ENCODE data around the gene GREB1. TPM values are rescaled to one million over a fixed set of nuclear protein-coding genes. Genes with fewer than 3 reads are reported as not detected.

GREB1 gene
- total RNA-seq, 1 experiment from 2014 or later, result 0.62 TPM

DNA sequence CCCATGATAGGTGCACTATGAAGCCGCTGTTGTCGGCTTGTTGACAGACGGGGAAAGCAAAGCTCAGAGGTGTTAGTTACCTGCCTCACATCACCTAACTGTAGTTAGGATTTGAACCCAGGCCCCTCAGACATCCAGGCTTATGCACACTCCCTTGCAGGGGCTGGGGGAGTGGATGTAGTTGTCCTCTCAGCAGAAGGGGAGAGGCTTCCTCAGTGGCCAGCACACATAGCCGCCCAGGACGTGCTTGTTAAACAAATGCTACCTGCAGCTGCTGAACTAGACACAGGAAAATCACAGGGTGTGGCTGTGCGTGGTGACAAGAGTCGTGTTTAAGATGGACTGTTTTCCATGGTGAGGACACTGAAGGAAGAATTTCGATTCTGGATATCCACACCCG, 39.2 kb downstream of the GREB1 start:
- TF ChIP-seq EZH2 (IDR thresholded peaks at IDR 0.05; ENCODE audit: low read length, unreplicated experiment) (no peak), EZH2phosphoT487 (IDR thresholded peaks at IDR 0.05; ENCODE audit: borderline replicate concordance, low read length) (no peak)
- TF ChIP-seq, protein P1, sequence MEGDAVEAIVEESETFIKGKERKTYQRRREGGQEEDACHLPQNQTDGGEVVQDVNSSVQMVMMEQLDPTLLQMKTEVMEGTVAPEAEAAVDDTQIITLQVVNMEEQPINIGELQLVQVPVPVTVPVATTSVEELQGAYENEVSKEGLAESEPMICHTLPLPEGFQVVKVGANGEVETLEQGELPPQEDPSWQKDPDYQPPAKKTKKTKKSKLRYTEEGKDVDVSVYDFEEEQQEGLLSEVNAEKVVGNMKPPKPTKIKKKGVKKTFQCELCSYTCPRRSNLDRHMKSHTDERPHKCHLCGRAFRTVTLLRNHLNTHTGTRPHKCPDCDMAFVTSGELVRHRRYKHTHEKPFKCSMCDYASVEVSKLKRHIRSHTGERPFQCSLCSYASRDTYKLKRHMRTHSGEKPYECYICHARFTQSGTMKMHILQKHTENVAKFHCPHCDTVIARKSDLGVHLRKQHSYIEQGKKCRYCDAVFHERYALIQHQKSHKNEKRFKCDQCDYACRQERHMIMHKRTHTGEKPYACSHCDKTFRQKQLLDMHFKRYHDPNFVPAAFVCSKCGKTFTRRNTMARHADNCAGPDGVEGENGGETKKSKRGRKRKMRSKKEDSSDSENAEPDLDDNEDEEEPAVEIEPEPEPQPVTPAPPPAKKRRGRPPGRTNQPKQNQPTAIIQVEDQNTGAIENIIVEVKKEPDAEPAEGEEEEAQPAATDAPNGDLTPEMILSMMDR (conservative IDR thresholded peaks at IDR 0.05; ENCODE audit: low read depth, low read length), result no peak
- Histone ChIP-seq H3K9ac (ENCODE audit: low read length) (no peak overlapping the region), H3K4me3 (ENCODE audit: low read length) (no peak overlapping the region), H3K27ac (ENCODE audit: low read length) (no peak overlapping the region), H3K9me2 (replicated peaks; ENCODE audit: low read length) (no peaks in the 10 kb centered on the region), H3K4me1 (ENCODE audit: insufficient read depth, low read length) (no peaks in the 10 kb centered on the region), H3K27me3 (ENCODE audit: low read length) (peaks cover 17% of the 10 kb centered on the region), H4K20me1 (ENCODE audit: low read length) (no peaks in the 10 kb centered on the region), H2AFZ (ENCODE audit: low read length) (no peak overlapping the region), H3K4me2 (ENCODE audit: low read length) (no peak overlapping the region), H3K36me3 (ENCODE audit: low read depth, low read length) (no peaks in the 10 kb centered on the region), H3K79me2 (ENCODE audit: low read length) (no peaks in the 10 kb centered on the region), H3F3A (ENCODE audit: low read length, unreplicated experiment) (no peaks in the 10 kb centered on the region), H3K9me3 (ENCODE audit: low read length) (no peaks in the 10 kb centered on the region)
- POLR2A ChIA-PET (ENCODE audit: unreplicated experiment), result no interaction called here
- CTCF ChIA-PET, result no interaction called here
- intact Hi-C loops (cut with micrococcal nuclease), result no loop called here
- BruUV-seq (replicated peaks), result no TSS peak
- DNase-seq (no peak), ATAC-seq (no peak)

DNA sequence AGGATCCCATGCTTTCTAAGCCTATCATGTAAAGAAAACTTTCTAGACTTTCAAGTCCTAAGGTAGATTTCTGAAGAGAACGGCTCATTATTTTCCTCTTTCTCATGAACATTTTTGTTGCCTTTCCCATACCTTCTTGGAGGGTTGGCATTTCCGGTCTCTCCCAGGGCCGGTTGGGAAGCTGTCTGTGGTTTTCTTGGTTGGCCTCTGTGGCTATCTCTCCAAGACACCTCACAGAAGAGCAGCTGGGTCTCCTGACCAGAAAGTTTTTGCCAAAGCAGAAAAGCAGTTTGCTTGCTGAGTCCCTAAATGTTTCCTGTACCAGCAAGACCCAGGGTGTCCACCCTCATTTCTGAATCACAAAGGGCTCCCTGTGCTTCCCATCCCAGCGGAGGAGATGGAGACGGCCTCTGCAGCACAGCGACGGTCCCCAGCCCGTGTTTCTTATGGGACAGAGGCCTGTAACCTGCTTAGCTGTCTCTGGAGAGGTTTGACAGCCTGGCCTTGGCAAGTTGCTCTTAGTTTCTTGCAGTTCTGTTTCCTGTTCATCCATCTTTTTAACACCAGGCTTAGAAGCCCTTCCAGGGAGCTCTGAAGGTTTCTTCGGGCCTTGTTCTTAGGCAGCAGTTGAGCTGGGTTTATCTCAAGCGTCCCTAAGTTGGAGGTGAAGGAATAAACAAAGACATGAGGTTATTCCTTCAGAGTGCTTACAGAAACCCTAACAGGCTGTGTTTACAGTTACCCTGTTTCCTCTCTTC, 39.8 kb downstream of the GREB1 start:
- Histone ChIP-seq H3F3A (ENCODE audit: low read length, unreplicated experiment) (no peaks in the 10 kb centered on the region), H3K4me2 (ENCODE audit: low read length) (no peak overlapping the region), H4K20me1 (ENCODE audit: low read length) (no peaks in the 10 kb centered on the region), H3K79me2 (ENCODE audit: low read length) (no peaks in the 10 kb centered on the region), H2AFZ (ENCODE audit: low read length) (no peak overlapping the region), H3K4me1 (ENCODE audit: insufficient read depth, low read length) (no peaks in the 10 kb centered on the region), H3K4me3 (ENCODE audit: low read length) (no peak overlapping the region), H3K36me3 (ENCODE audit: low read depth, low read length) (no peaks in the 10 kb centered on the region), H3K27ac (ENCODE audit: low read length) (no peak overlapping the region), H3K27me3 (ENCODE audit: low read length) (peaks cover 13% of the 10 kb centered on the region), H3K9me3 (ENCODE audit: low read length) (no peaks in the 10 kb centered on the region), H3K9ac (ENCODE audit: low read length) (no peak overlapping the region), H3K9me2 (replicated peaks; ENCODE audit: low read length) (no peaks in the 10 kb centered on the region)
- CTCF ChIA-PET, result no interaction called here
- DNase-seq, result peak; percentile 14
- POLR2A ChIA-PET (ENCODE audit: unreplicated experiment), result no interaction called here
- no TSS peak for BruUV-seq (replicated peaks)
- intact Hi-C loops (cut with micrococcal nuclease), result no loop called here
- ATAC-seq, result no peak
- no peak for TF ChIP-seq EZH2 (IDR thresholded peaks at IDR 0.05; ENCODE audit: low read length, unreplicated experiment)
- TF ChIP-seq, protein P1 (conservative IDR thresholded peaks at IDR 0.05; ENCODE audit: low read depth, low read length), result no peak
- no peak for TF ChIP-seq EZH2phosphoT487 (IDR thresholded peaks at IDR 0.05; ENCODE audit: borderline replicate concordance, low read length)
